NCI-H1105 treated with DMSO at 0.1 percent for 48 hours (cell line): ENCODE results near the gene DDIT4.
"Not testable (repeated sequence)": the region's sequence is repeated elsewhere in the genome, so short reads cannot be mapped to it uniquely, and the experiment has no call there.

Experiments used
- DNase-seq: peaks from one replicate; lab custom pipeline; 2025; lab: John Stamatoyannopoulos, UW

The DDIT4 gene

GRCh38 chr10:72296829-72297280 lies 23.1 kb downstream of the DDIT4 start:
- not testable (repeated sequence) for DNase-seq

- DNase-seq, result no peak
These were observed 23.6 kb downstream of the DDIT4 start for GRCh38 chr10:72297281-72297804.

GRCh38 chr10:72297805-72298591 lies 24.3 kb downstream of the DDIT4 start:
- peak; percentile 83 for DNase-seq

GRCh38 chr10:72298592-72299519 lies 25.1 kb downstream of the DDIT4 start:
- DNase-seq, result no peak

GRCh38 chr10:72303424-72304128 lies 29.9 kb downstream of the DDIT4 start:
- no peak for DNase-seq

GRCh38 chr10:72306215-72306760 lies 32.6 kb downstream of the DDIT4 start:
- no peak for DNase-seq

- DNase-seq, result not testable (repeated sequence)
These were observed 34.0 kb downstream of the DDIT4 start for GRCh38 chr10:72307711-72308110.

- no peak for DNase-seq
These were observed 34.7 kb downstream of the DDIT4 start for GRCh38 chr10:72308320-72308987.

- DNase-seq, result no peak
These were observed 35.8 kb downstream of the DDIT4 start for GRCh38 chr10:72309290-72310240.

GRCh38 chr10:72310241-72310633 lies 36.5 kb downstream of the DDIT4 start:
- DNase-seq, result peak; percentile 4

- DNase-seq, result no peak
These were observed 36.9 kb downstream of the DDIT4 start for GRCh38 chr10:72310636-72311035.

- DNase-seq, result no peak
These were observed 37.9 kb downstream of the DDIT4 start for GRCh38 chr10:72311667-72312066.

- no peak for DNase-seq
These were observed 39.2 kb downstream of the DDIT4 start for GRCh38 chr10:72312865-72313391.

GRCh38 chr10:72314263-72314662 lies 40.5 kb downstream of the DDIT4 start:
- no peak for DNase-seq

GRCh38 chr10:72315054-72315453 lies 41.3 kb downstream of the DDIT4 start:
- no peak for DNase-seq

GRCh38 chr10:72315611-72316385 lies 42.1 kb downstream of the DDIT4 start:
- peak; percentile 1 for DNase-seq

- DNase-seq, result no peak
These were observed 42.6 kb downstream of the DDIT4 start for GRCh38 chr10:72316386-72316700.

GRCh38 chr10:72316748-72317435 lies 43.2 kb downstream of the DDIT4 start:
- no peak for DNase-seq
